ENCODE measurements around the gene SPTBN4. TPM values are rescaled to one million over a fixed set of nuclear protein-coding genes. Genes with fewer than 3 reads are reported as not detected.
A peak's percentile ranks its signal among the peaks of the same experiment; 100 is the strongest.

SPTBN4 gene
- total RNA-seq, 4 donors from 2014 or later, result 0.18 to 6.6 (median 2.0) TPM

DNA sequence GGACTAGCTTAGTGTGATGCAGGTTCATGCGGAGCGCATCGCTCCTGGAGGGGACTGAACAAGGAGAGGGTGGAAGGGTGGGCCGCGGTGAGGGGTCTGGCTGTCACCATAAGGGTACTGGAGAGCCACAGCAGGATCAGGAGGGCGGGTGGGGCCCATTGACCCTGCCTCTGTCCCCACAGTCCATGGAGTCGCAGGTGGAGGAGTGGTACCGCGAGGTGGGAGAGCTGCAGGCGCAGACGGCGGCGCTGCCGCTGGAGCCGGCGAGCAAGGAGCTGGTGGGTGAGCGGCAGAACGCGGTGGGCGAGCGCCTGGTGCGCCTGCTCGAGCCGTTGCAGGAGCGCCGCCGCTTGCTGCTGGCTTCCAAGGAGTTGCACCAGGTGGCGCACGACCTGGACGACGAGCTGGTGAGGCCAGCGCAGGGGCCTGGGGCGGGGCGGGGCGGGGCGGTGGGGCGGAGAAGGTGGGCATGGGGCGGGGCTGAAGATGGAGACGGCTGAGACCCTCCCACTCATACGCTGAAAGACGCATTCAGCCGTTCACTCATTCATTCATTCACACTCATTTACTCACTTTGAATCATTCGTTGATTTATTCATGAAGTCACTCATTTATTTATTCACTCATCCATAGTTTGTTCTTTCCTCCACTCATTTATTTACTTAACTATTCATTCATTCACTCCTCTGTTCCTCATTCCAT lies 82.4 kb downstream of the SPTBN4 start:
- no peak overlapping the region for H3K27ac ChIP-seq
- TF ChIP-seq, protein P1, sequence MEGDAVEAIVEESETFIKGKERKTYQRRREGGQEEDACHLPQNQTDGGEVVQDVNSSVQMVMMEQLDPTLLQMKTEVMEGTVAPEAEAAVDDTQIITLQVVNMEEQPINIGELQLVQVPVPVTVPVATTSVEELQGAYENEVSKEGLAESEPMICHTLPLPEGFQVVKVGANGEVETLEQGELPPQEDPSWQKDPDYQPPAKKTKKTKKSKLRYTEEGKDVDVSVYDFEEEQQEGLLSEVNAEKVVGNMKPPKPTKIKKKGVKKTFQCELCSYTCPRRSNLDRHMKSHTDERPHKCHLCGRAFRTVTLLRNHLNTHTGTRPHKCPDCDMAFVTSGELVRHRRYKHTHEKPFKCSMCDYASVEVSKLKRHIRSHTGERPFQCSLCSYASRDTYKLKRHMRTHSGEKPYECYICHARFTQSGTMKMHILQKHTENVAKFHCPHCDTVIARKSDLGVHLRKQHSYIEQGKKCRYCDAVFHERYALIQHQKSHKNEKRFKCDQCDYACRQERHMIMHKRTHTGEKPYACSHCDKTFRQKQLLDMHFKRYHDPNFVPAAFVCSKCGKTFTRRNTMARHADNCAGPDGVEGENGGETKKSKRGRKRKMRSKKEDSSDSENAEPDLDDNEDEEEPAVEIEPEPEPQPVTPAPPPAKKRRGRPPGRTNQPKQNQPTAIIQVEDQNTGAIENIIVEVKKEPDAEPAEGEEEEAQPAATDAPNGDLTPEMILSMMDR (IDR thresholded peaks at IDR 0.05), result peak in 5 of 6 experiments; percentile 23 to 58 (median 39)
- TF ChIP-seq POLR2A (IDR thresholded peaks at IDR 0.05), result no peak
- peak; percentile 71 to 80 (median 72) for DNase-seq
- H3K27me3 ChIP-seq, result peaks cover 0 to 8% of the 10 kb centered on the region in 2 donors
- no peak overlapping the region for H3K4me3 ChIP-seq
- H3K36me3 ChIP-seq, result no peaks in the 10 kb centered on the region
- H3K9me3 ChIP-seq, result no peaks in the 10 kb centered on the region
- peaks cover 0 to 5% (median 0%) of the 10 kb centered on the region in 4 donors for H3K4me1 ChIP-seq

DNA sequence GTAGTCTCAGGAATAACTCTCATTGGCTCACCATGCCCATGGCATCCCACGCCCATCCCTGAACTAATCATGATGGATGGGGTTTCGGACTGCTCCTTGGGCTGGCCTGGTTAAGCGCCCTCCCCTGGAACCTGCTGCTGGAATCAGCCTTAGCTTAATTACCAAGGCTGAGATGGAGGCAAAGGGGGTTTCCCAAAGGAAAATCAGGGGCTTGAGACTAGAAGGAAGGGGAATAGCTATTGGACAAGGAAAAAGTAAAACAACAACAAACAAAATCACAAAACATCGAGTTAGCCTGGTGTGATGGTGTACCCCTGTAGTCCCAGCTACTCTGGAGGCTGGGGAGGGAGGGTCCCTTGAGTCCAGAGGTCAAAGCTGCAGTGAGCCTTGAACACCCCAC lies 84.2 kb downstream of the SPTBN4 start:
- Histone ChIP-seq H3K9me3 (no peaks in the 10 kb centered on the region), H3K4me1 (peaks cover 0 to 5% (median 0%) of the 10 kb centered on the region in 4 donors), H3K27me3 (peaks cover 0 to 14% of the 10 kb centered on the region in 2 donors), H3K36me3 (no peaks in the 10 kb centered on the region), H3K27ac (no peak overlapping the region), H3K4me3 (no peak overlapping the region)
- no peak for DNase-seq
- no peak for TF ChIP-seq POLR2A (IDR thresholded peaks at IDR 0.05)
- TF ChIP-seq, protein P1 (IDR thresholded peaks at IDR 0.05), result no peak

DNA sequence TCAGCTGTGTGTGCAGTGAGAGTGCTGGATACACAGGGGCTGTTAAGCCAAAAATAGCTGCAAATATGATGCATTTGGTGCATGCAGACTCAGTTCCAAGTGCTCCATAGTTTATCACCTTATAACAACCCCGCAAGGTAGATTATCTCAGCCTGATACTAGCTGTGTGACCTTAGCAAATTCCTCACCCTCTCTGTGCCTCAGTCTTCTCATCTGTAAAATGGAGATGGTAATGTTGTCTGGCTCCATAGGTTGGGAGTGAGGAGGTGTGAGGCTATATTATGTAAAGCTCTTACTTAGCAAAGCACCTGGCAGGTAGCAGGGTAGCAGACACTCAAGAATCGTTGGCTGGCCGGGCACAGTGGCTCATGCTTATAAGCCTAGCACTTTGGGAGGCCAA lies 86.0 kb downstream of the SPTBN4 start:
- H3K36me3 ChIP-seq, result no peaks in the 10 kb centered on the region
- peaks cover 0 to 5% (median 0%) of the 10 kb centered on the region in 4 donors for H3K4me1 ChIP-seq
- no peak for TF ChIP-seq POLR2A (IDR thresholded peaks at IDR 0.05)
- TF ChIP-seq, protein P1 (IDR thresholded peaks at IDR 0.05), result no peak
- peaks cover 0 to 14% of the 10 kb centered on the region in 2 donors for H3K27me3 ChIP-seq
- no peak overlapping the region for H3K4me3 ChIP-seq
- no peak overlapping the region for H3K27ac ChIP-seq
- H3K9me3 ChIP-seq, result no peaks in the 10 kb centered on the region
- no peak for DNase-seq

DNA sequence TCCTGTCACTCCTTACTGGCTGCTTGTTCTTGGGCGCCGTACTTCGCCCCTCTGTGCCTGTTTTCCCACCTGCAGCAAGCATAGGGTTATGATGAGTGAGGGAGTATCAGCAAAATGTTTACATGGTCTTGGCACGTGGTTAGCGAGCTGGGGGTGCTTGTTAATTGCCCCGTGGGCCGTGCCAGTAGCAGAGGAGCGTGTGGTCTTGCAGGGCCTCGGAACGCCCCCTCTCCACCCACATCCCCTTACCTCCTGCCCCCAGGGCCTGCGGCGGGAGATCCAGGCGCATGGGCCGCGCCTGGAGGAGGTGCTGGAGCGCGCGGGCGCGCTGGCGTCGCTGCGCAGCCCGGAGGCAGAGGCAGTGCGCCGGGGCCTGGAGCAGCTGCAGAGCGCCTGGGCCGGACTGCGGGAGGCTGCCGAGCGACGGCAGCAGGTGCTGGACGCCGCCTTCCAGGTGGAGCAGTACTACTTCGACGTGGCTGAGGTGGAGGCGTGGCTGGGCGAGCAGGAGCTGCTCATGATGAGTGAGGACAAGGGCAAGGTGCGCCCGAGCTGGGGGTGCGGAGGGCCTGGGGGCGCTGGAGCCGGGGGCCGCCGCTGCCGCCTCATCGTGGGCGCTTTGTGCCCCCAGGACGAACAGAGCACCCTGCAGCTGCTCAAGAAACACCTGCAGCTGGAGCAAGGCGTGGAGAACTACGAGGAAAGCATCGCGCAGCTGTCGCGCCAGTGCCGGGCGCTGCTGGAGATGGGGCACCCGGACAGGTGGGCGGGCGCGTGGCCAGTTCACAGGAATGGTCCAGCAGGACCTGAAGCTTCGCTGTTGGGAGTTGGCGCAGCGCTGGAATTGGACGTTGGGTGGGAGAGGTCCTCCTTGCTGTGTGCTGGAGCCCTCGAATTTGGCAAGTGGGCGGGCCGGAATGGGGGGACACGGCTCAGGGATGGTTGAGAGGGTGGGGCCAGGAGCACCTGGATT lies 87.4 kb downstream of the SPTBN4 start:
- TF ChIP-seq, protein P1 (IDR thresholded peaks at IDR 0.05), result no peak
- TF ChIP-seq POLR2A (IDR thresholded peaks at IDR 0.05), result no peak
- Histone ChIP-seq H3K36me3 (no peaks in the 10 kb centered on the region), H3K4me1 (peaks cover 0 to 2% (median 0%) of the 10 kb centered on the region in 4 donors), H3K4me3 (no peak overlapping the region), H3K27ac (no peak overlapping the region), H3K9me3 (no peaks in the 10 kb centered on the region), H3K27me3 (peaks cover 0 to 14% of the 10 kb centered on the region in 2 donors)
- DNase-seq, result no peak

DNA sequence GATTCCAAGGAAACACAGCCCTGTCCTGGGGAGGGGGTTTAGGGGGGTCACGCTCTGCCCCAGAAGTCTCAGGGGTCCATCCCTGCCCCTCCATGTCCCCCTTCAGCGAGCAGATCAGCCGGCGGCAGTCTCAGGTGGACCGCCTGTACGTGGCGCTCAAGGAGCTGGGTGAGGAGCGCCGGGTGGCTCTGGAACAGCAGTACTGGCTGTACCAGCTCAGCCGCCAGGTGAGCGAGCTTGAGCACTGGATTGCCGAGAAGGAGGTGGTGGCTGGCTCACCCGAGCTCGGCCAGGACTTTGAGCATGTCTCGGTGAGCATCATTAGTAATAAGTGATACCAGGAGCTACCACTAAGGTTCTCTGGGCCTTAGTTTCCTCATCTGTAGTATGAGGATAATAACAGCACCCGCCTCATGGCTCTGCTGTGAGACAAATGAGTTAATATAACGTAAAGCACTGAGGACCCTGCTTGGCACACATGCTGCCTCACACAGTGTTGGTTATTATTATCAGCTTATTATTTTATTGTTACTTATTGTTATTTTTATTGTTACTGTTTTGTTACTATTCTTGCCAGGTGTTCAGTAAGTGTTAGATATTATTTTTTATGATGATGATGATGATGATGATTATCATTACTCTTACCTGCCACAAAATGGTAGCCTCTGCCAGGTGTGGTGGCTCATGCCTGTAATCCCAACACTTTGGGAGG lies 89.3 kb downstream of the SPTBN4 start:
- H3K9me3 ChIP-seq, result no peaks in the 10 kb centered on the region
- TF ChIP-seq, protein P1 (IDR thresholded peaks at IDR 0.05), result no peak
- TF ChIP-seq POLR2A (IDR thresholded peaks at IDR 0.05), result no peak
- no peaks in the 10 kb centered on the region for H3K4me1 ChIP-seq
- H3K27ac ChIP-seq, result no peak overlapping the region
- H3K27me3 ChIP-seq, result peaks cover 0 to 14% of the 10 kb centered on the region in 2 donors
- no peaks in the 10 kb centered on the region for H3K36me3 ChIP-seq
- DNase-seq, result no peak
- no peak overlapping the region for H3K4me3 ChIP-seq

All from Peyer's patch (tissue), 4 donors.